K562 (cell line): ENCODE data around the gene TGDS. TPM values are rescaled to one million over a fixed set of nuclear protein-coding genes. Genes with fewer than 3 reads are reported as not detected.

Experiments used
- ATAC-seq: fragments of 200-7000 bp; cut with Tn5 transposase; 3 replicates; pipeline ENCODE4 v1.9.1; 2020; ENCODE audit warnings: moderate library complexity
- Bru-seq: library from RNA; stranded (reverse); fragments of 400-500 nt; gene quantifications from one replicate; lab custom pipeline; 2021; lab: Mats Ljungman, UMichigan
- BruChase-seq, 2 experiments: library from RNA; stranded (reverse); fragments of 400-500 nt; gene quantifications; one replicate each; lab custom pipeline; 2021; lab: Mats Ljungman, UMichigan
- BruUV-seq: library from RNA; stranded (reverse); fragments of 400-500 nt; replicated peaks from 2 replicates; lab custom pipeline; 2021; lab: Mats Ljungman, UMichigan
- CTCF ChIA-PET: fragments of 300-600 bp; formaldehyde crosslinking; extraction: SDS; loops from one replicate; lab custom pipeline; 2021; ENCODE audit warnings: low intra/inter-chr PET ratio; lab: Yijun Ruan, JAX
- POLR2A ChIA-PET: fragments of 300-600, 350-650 bp; sonication (Branson Sonifier 250); formaldehyde crosslinking; extraction: SDS; loops from one replicate; lab custom pipeline; 2021; ENCODE audit warnings: antibody characterized with exemption, inconsistent platforms; lab: Yijun Ruan, JAX
- DNase-seq, 4 experiments: peaks; one replicate each; pipeline versions ENCODE4 v3.0.0 to v3.0.0-alpha.2; 2011 to 2018; ENCODE audit warnings: low spot score in 3 of 4, mixed read lengths in 3 of 4; ENCODE audit errors: extremely low read depth in 1 of 4
- FAIRE-seq: peaks from 2 replicates; lab custom pipeline; 2011; peaks lifted over from hg19 to GRCh38; lab: Jason Lieb, UNC
- H2AFZ ChIP-seq: 2 replicates; pipeline ENCODE4 v1.6.0; 2011; ENCODE audit warnings: low read depth, low read length, control low read depth, inconsistent platforms
- H3K27ac ChIP-seq: fragments of 200-600 bp; 3 replicates; pipeline ENCODE4 v1.8.0; 2011; ENCODE audit warnings: low read depth, mild to moderate bottlenecking, control low read depth, inconsistent platforms, low read length, moderate library complexity, mixed read lengths; ENCODE audit errors: extremely low read depth
- H3K27me3 ChIP-seq, 2 experiments: fragments of 300-600 bp in 1 of 2; 2 replicates in 1 of 2; 3 replicates in 1 of 2; pipeline versions ENCODE4 v1.6.0 to v1.8.0; 2011; ENCODE audit warnings: inconsistent platforms in 2 of 2, low read length in 2 of 2, mild to moderate bottlenecking in 1 of 2, mixed read lengths in 1 of 2, moderate library complexity in 1 of 2; ENCODE audit not compliant: control insufficient read depth in 2 of 2, insufficient read depth in 2 of 2
- H3K36me3 ChIP-seq: fragments of 300-600 bp; 3 replicates; pipeline ENCODE4 v1.8.0; 2011; ENCODE audit warnings: mild to moderate bottlenecking, low read length, inconsistent platforms; ENCODE audit not compliant: control insufficient read depth, insufficient read depth
- H3K4me1 ChIP-seq, 2 experiments: fragments of 200-600 bp in 1 of 2; replicated peaks in 1 of 2; 2 replicates in 1 of 2; 3 replicates in 1 of 2; pipeline versions ENCODE4 v1.5.1 to v1.8.0; 2011; ENCODE audit warnings: inconsistent platforms in 2 of 2, low read length in 2 of 2, mild to moderate bottlenecking in 1 of 2, mixed read lengths in 1 of 2, moderate library complexity in 1 of 2; ENCODE audit not compliant: control insufficient read depth in 2 of 2, insufficient read depth in 2 of 2
- H3K4me2 ChIP-seq: 2 replicates; pipeline ENCODE4 v1.6.1; 2011; ENCODE audit warnings: low read length, control low read depth, inconsistent platforms, mixed read lengths; ENCODE audit not compliant: insufficient read depth
- H3K4me3 ChIP-seq: fragments of 200-600 bp; sonication (generic), shearing (Covaris generic); 2 replicates; pipeline ENCODE4 v1.5.1; 2016; ENCODE audit warnings: control low read depth, inconsistent platforms
- H3K79me2 ChIP-seq: fragments of 200-600 bp; 3 replicates; pipeline ENCODE4 v1.8.0; 2011; ENCODE audit warnings: low read length, inconsistent platforms; ENCODE audit not compliant: control insufficient read depth, insufficient read depth
- H3K9ac ChIP-seq, 2 experiments: 2 replicates each; pipeline versions ENCODE4 v1.6.0 to v1.6.1; 2011; ENCODE audit warnings: low read depth in 2 of 2, low read length in 2 of 2, control low read depth in 1 of 2, inconsistent platforms in 1 of 2, mild to moderate bottlenecking in 1 of 2, mixed read lengths in 1 of 2; ENCODE audit not compliant: insufficient read depth in 1 of 2
- H3K9me1 ChIP-seq: one replicate; pipeline ENCODE4 v1.6.0; 2011; ENCODE audit warnings: inconsistent platforms, mild to moderate bottlenecking, low read length, moderate library complexity; ENCODE audit not compliant: control insufficient read depth, insufficient read depth
- H3K9me3 ChIP-seq: replicated peaks from 2 replicates; pipeline ENCODE4 v1.5.1; 2011; ENCODE audit warnings: low read depth, low read length, inconsistent platforms; ENCODE audit not compliant: control insufficient read depth, insufficient read depth
- H4K20me1 ChIP-seq: replicated peaks from 2 replicates; pipeline ENCODE4 v1.6.1; 2011; ENCODE audit warnings: low read length, inconsistent platforms, mixed read lengths; ENCODE audit not compliant: control insufficient read depth, insufficient read depth
- CBX3 ChIP-seq, 2 experiments: IDR thresholded peaks; 1 replicate in 1 of 2; 2 replicates in 1 of 2; pipeline ENCODE4 v1.6.1; 2012; ENCODE audit warnings: inconsistent platforms in 2 of 2, low read length in 2 of 2, borderline replicate concordance in 1 of 2, control low read depth in 1 of 2
- CCNT2 ChIP-seq: IDR thresholded peaks from 2 replicates; pipeline ENCODE4 v1.6.1; 2011; ENCODE audit warnings: borderline replicate concordance, low read depth, mild to moderate bottlenecking, moderate library complexity, mixed read lengths, low read length; ENCODE audit not compliant: insufficient read length; ENCODE audit errors: extremely low read depth
- PHF8 ChIP-seq: fragments of 200-600 bp; sonication (generic); IDR thresholded peaks from 2 replicates; pipeline ENCODE4 v1.6.1; 2012; ENCODE audit warnings: mixed run types, mild to moderate bottlenecking, inconsistent platforms, low read length, moderate library complexity, borderline replicate concordance
- RB1 ChIP-seq: fragments of 450-650 bp; IDR thresholded peaks from 2 replicates; pipeline ENCODE4 v1.6.1; 2017; ENCODE audit warnings: low read depth, mild to moderate bottlenecking
- TAF1 ChIP-seq: IDR thresholded peaks from 2 replicates; pipeline ENCODE4 v1.6.1; 2011; ENCODE audit warnings: mild to moderate bottlenecking, low read length, moderate library complexity; ENCODE audit not compliant: insufficient read depth, control insufficient read depth, severe bottlenecking; ENCODE audit errors: extremely low read depth
- YY1 ChIP-seq, 3 experiments: IDR thresholded peaks; 2 replicates each; pipeline ENCODE4 v1.6.1; 2011; ENCODE audit warnings: low read length in 2 of 3, mild to moderate bottlenecking in 2 of 3, moderate library complexity in 2 of 3, borderline replicate concordance in 1 of 3, control low read depth in 1 of 3, low read depth in 1 of 3; ENCODE audit not compliant: insufficient read depth in 3 of 3, insufficient replicate concordance in 2 of 3, control insufficient read depth in 1 of 3, insufficient read length in 1 of 3; ENCODE audit errors: extremely low read depth in 1 of 3
- WGBS: fragments of 100-300 bp; shearing (Covaris generic); methylation state at CpG from one replicate; pipeline ENCODE4 v1.1.6; 2016; ENCODE audit warnings: low coverage, mixed read lengths; ENCODE audit not compliant: insufficient coverage; ENCODE audit errors: missing lambda C conversion rate; 5-methylcytosine and 5-hydroxymethylcytosine counted together
- in situ Hi-C: fragments of 300-500 bp; cut with MboI; formaldehyde crosslinking; loops from 4 replicates; pipeline ENCODE4 v1.15.0; 2018; ENCODE audit warnings: inconsistent platforms, mixed read lengths
- intact Hi-C: fragments of 100-400 bp; cut with micrococcal nuclease; formaldehyde crosslinking; loops from 2 replicates; pipeline ENCODE4 v1.14.2; 2022
- long read RNA-seq, 3 experiments: library from polyadenylated mRNA in 2 of 3; library from RNA in 1 of 3; unstranded in 2 of 3; stranded (forward) in 1 of 3; transcript quantifications; one replicate each; pipeline ENCODE4 v2.0.0, GENCODE V29; 2019 to 2022
- polyA minus RNA-seq, 3 experiments: library from RNA; depleted of rRNA, polyadenylated mRNA; stranded (reverse); fragments of >200 nt; gene quantifications; 2 replicates each; pipeline ENCODE4 v1.2.3, GENCODE V29; 2011
- polyA plus RNA-seq, 8 experiments: library from polyadenylated mRNA; depleted of rRNA in 4 of 8; stranded (reverse) in 5 of 8; unstranded in 3 of 8; fragments of >200 nt; fragmentation: Nextera tagmentation in 2 of 8; fragmentation: Illumina TruSeq in 1 of 8; extraction: Ambion mirVana in 2 of 8; extraction: Trizol in 1 of 8; gene quantifications; 2 replicates each; pipeline versions ENCODE4 v1.2.1 to v1.2.3, GENCODE V29; 2011 to 2014; ENCODE audit warnings: inconsistent platforms in 1 of 8, missing spikeins in 1 of 8
- total RNA-seq, 7 experiments: library from RNA; depleted of rRNA in 6 of 7; stranded (reverse); fragments of >200 nt in 6 of 7; fragmentation: Illumina TruSeq in 2 of 7; extraction: Trizol in 2 of 7; gene quantifications; 2 replicates each; pipeline versions ENCODE4 v1.2.1 to v1.2.3, GENCODE V29; 2011 to 2021; ENCODE audit warnings: low replicate concordance in 1 of 7
- TF ChIP-seq, protein P1 (sequence below): fragments of 450-650 bp; IDR thresholded peaks from 2 replicates; pipeline ENCODE4 v1.6.1; 2016; ENCODE audit warnings: antibody characterized with exemption
- TF ChIP-seq, protein P2 (sequence below): fragments of 450-650 bp; IDR thresholded peaks from 2 replicates; pipeline ENCODE4 v1.7.1; 2018; ENCODE audit warnings: mild to moderate bottlenecking, low read depth; ENCODE audit not compliant: partially characterized antibody

TGDS gene, protein sequence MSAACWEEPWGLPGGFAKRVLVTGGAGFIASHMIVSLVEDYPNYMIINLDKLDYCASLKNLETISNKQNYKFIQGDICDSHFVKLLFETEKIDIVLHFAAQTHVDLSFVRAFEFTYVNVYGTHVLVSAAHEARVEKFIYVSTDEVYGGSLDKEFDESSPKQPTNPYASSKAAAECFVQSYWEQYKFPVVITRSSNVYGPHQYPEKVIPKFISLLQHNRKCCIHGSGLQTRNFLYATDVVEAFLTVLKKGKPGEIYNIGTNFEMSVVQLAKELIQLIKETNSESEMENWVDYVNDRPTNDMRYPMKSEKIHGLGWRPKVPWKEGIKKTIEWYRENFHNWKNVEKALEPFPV
- 20.6 and 39.2 TPM in 2 replicates for total RNA-seq (2011; cell fraction: chromatin; rRNA removed; ENCODE audit: low replicate concordance)
- 10.3 and 11.6 TPM in 2 replicates for total RNA-seq (2011; cell fraction: nucleolus; rRNA removed)
- total RNA-seq (2011; cell fraction: nucleoplasm; rRNA removed), result 26.4 and 42.4 TPM in 2 replicates
- 9.9 and 13.6 TPM in 2 replicates for total RNA-seq (2014; rRNA removed)
- total RNA-seq (2014; rRNA removed; fragmentation: Illumina TruSeq; extraction: Trizol), result 20.7 and 23.4 TPM in 2 replicates
- total RNA-seq (2015; rRNA removed; fragmentation: Illumina TruSeq; extraction: Trizol), result 17.8 and 21.4 TPM in 2 replicates
- 12.7 and 12.8 TPM in 2 replicates for total RNA-seq (2021)
- 32.4 and 37.8 TPM in 2 replicates for polyA plus RNA-seq (2011; rRNA removed)
- polyA plus RNA-seq (2011; cell fraction: cytosol; rRNA removed), result 8.7 and 21.3 TPM in 2 replicates
- polyA plus RNA-seq (2011; cell fraction: nucleus; rRNA removed), result 12.9 and 23.8 TPM in 2 replicates
- polyA plus RNA-seq (2012), result 12.2 and 12.5 TPM in 2 replicates
- polyA plus RNA-seq (2014; fragmentation: Illumina TruSeq; extraction: Trizol), result 20.0 and 24.2 TPM in 2 replicates
- polyA plus RNA-seq (2014; fragmentation: Nextera tagmentation; extraction: Ambion mirVana), result 10 to 100 TPM; 43.5 to 43.7 TPM
- polyA plus RNA-seq (2014; rRNA removed), result 15.7 and 16.1 TPM in 2 replicates
- 28.8 and 29.5 TPM in 2 replicates for polyA minus RNA-seq (2011; rRNA and poly(A)+ RNA removed)
- polyA minus RNA-seq (2011; cell fraction: cytosol; rRNA and poly(A)+ RNA removed), result 8.6 and 11.3 TPM in 2 replicates
- polyA minus RNA-seq (2011; cell fraction: nucleus; rRNA and poly(A)+ RNA removed), result 13.7 and 20.7 TPM in 2 replicates
- percentile 83 among the genes with signal in this experiment for Bru-seq, nascent RNA
- percentile 88 among the genes with signal in this experiment for BruChase-seq, experiment 1, labeled RNA remaining after a 2-hour chase
- BruChase-seq, experiment 2, labeled RNA remaining after a 6-hour chase, result percentile 87 among the genes with signal in this experiment
- long read RNA-seq, experiment 1, transcript TGDS-201 (12 exons, 1,905 nt), result major isoform, 17 of 36 reads
- long read RNA-seq, experiment 1, partial matches to known transcripts, result 6 of 36 reads
- long read RNA-seq, experiment 1, other reads (novel, unspliced or antisense), result 13 of 36 reads
- long read RNA-seq, experiment 2, partial matches to known transcripts, result 1 of 9 reads
- long read RNA-seq, experiment 2, other reads (novel, unspliced or antisense), result 8 of 9 reads
- long read RNA-seq, experiment 3, transcript TGDS-201 (12 exons, 1,905 nt), result major isoform, 7 of 19 reads
- long read RNA-seq, experiment 3, partial matches to known transcripts, result 3 of 19 reads
- long read RNA-seq, experiment 3, other reads (novel, unspliced or antisense), result 9 of 19 reads

DNA sequence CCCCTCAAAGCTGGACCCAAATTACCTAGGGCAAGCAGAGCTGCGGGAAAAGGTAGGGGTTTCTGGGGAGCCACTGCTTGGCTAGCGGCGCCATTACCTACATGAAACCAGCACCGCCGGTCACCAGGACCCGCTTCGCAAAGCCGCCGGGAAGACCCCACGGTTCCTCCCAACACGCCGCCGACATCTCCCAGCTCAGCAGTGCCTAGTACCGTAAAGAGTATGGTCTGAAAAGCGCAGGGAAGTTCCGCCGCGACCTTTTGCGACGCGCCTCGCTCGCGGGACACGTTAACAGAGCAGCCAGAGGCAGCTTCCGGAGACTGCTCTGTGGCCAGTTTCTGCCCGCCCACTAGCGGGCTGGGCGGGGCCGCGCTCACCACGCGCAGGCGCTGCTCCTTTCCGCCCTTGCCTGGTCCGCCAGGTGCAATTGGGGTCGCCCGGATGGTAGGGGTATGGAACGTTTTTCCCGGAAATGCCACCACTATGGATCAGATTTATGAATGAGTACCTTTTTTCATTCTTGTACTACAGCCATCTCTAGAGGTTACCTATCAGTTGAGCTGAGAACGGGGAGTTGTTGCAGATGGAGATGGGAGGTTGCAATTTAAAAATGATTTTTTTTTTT lies at the start of gene TGDS:
Gene TGDS (minus strand): TSS at position 203 of the 625 bp plus-strand sequence. CDS start 16 bp downstream, at position 187.
- Histone ChIP-seq H3K79me2 (peaks cover 37% of the 10 kb centered on the region), H3K4me2 (peak within 1 kb of the TSS; percentile 96), H3K4me3 (peak within 1 kb of the TSS; percentile 66), H3K27ac (peak within 1 kb of the TSS; percentile 74), H3K9me3 (peaks cover 5% of the 10 kb centered on the region), H3K9ac (peak within 1 kb of the TSS; percentile 89 to 95), H3K27me3 (no peaks in the 10 kb centered on the region), H3K4me1 (peaks cover 6 to 12% of the 10 kb centered on the region in 2 experiments; a peak in 3 of 5 replicates), H4K20me1 (no peaks in the 10 kb centered on the region), H3K9me1 (no peaks in the 10 kb centered on the region), H3K36me3 (peaks cover 30% of the 10 kb centered on the region), H2AFZ (peak within 1 kb of the TSS; percentile 96)
- ATAC-seq (peak; percentile 97), FAIRE-seq (peak; percentile 90), DNase-seq (peak; percentile 82 to 95 (median 82))
- ChIA-PET CTCF (no interaction called here), POLR2A (interaction anchor here (0.8 to 1.0 kb wide), 3 partner anchors 9 to 24 kb away, joined by 3 to 5 read pairs (median 3); no protein-coding TSS in a partner anchor)
- intact Hi-C loops (no loop called here), in situ Hi-C loops (no loop called here)
- BruUV-seq, result TSS peak; percentile 78
- WGBS, result 0% methylated on average over 25 of the region's 41 CpGs
- peak; percentile 94 for TF ChIP-seq TAF1
- no peak for TF ChIP-seq RB1
- peak; percentile 93; the same call in 1 of the 2 replicates for TF ChIP-seq PHF8
- TF ChIP-seq YY1 (IDR thresholded peaks at IDR 0.05; ENCODE audit: borderline replicate concordance in 1 of 3, control insufficient read depth in 1 of 3, extremely low read depth in 1 of 3, insufficient read depth in 3 of 3, insufficient read length in 1 of 3, insufficient replicate concordance in 2 of 3, low read depth in 1 of 3, low read length in 2 of 3), result peak in 2 of 3 experiments; percentile 24 to 64
- TF ChIP-seq, protein P1, sequence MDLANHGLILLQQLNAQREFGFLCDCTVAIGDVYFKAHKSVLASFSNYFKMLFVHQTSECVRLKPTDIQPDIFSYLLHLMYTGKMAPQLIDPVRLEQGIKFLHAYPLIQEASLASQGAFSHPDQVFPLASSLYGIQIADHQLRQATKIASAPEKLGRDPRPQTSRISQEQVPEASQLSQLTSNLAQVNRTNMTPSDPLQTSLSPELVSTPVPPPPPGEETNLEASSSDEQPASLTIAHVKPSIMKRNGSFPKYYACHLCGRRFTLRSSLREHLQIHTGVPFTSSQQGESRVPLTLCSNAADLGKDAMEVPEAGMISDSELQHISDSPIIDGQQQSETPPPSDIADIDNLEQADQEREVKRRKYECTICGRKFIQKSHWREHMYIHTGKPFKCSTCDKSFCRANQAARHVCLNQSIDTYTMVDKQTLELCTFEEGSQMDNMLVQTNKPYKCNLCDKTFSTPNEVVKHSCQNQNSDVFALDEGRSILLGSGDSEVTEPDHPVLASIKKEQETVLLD, result peak; percentile 62; the same call in 1 of the 2 replicates
- TF ChIP-seq CBX3 (IDR thresholded peaks at IDR 0.05; ENCODE audit: borderline replicate concordance in 1 of 2, low read length in 2 of 2), result no peak
- TF ChIP-seq, protein P2, sequence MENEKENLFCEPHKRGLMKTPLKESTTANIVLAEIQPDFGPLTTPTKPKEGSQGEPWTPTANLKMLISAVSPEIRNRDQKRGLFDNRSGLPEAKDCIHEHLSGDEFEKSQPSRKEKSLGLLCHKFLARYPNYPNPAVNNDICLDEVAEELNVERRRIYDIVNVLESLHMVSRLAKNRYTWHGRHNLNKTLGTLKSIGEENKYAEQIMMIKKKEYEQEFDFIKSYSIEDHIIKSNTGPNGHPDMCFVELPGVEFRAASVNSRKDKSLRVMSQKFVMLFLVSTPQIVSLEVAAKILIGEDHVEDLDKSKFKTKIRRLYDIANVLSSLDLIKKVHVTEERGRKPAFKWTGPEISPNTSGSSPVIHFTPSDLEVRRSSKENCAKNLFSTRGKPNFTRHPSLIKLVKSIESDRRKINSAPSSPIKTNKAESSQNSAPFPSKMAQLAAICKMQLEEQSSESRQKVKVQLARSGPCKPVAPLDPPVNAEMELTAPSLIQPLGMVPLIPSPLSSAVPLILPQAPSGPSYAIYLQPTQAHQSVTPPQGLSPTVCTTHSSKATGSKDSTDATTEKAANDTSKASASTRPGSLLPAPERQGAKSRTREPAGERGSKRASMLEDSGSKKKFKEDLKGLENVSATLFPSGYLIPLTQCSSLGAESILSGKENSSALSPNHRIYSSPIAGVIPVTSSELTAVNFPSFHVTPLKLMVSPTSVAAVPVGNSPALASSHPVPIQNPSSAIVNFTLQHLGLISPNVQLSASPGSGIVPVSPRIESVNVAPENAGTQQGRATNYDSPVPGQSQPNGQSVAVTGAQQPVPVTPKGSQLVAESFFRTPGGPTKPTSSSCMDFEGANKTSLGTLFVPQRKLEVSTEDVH, result peak; percentile 53
- peak; percentile 32 for TF ChIP-seq CCNT2
